Smooth muscle cell of trachea (primary cell): Measurements from ENCODE around the gene INTS6L. TPM values are rescaled to one million over a fixed set of nuclear protein-coding genes. Genes with fewer than 3 reads are reported as not detected.

Source experiments
- total RNA-seq: library from RNA; depleted of rRNA; stranded (reverse); fragments of >200 nt; gene quantifications from 2 replicates; pipeline ENCODE4 v1.2.1, GENCODE V29; 2014

The INTS6L gene
- total RNA-seq, result 3.6 and 5.5 TPM in 2 replicates

GRCh38 chrX:135520553-135521404, at the start of gene INTS6L:
TSS of gene INTS6L (plus strand) at chrX:135520660. CDS start at chrX:135520993, 333 bp downstream.

Other genes starting within 250 kb of the INTS6L start
- gene ETDC, start 211.2 kb upstream of the INTS6L start, total RNA-seq, result not detected in 2 replicates
- 11.9 and 18.3 TPM in 2 replicates for gene ZNF75D, start 176.6 kb upstream of the INTS6L start, total RNA-seq
- gene ZNF449, start 175.9 kb upstream of the INTS6L start, total RNA-seq, result 9.9 and 14.5 TPM in 2 replicates
- 0.15 and 1.2 TPM in 2 replicates for gene SMIM10L2A, start 98.7 kb upstream of the INTS6L start, total RNA-seq
- gene CT45A1, start 193.0 kb downstream of the INTS6L start, total RNA-seq, result not detected in 2 replicates
- not detected in 2 replicates for gene CT45A3, start 247.5 kb downstream of the INTS6L start, total RNA-seq